Left ventricle myocardium superior (tissue), 1 donor: ENCODE results near the gene PRELID2. TPM values are rescaled to one million over a fixed set of nuclear protein-coding genes. Genes with fewer than 3 reads are reported as not detected.
"Not testable (repeated sequence)": the region's sequence is repeated elsewhere in the genome, so short reads cannot be mapped to it uniquely, and the experiment has no call there.

Experiments
- ATAC-seq: fragments of 200-7000 bp; cut with Tn5 transposase; one replicate; pipeline ENCODE4 v1.9.1; 2020; ENCODE audit warnings: mild to moderate bottlenecking, moderate library complexity
- DNase-seq: peaks from one replicate; pipeline ENCODE4 v3.0.0-alpha.2; 2020
- intact Hi-C: fragments of 100-400 bp; cut with micrococcal nuclease; formaldehyde crosslinking; loops from one replicate; pipeline ENCODE4 v1.11.0; 2022
- total RNA-seq: library from RNA; stranded (reverse); fragmentation: NEBNext Ultra II Directional; extraction: Animal tissue kit (Norgen Biotek cat#: 25700); gene quantifications from one replicate; pipeline ENCODE4 v1.2.1, GENCODE V29; 2021
- donor health status: DM: no; HTN: yes; CAD: no; lungs with severe emphysema.

PRELID2 gene
- total RNA-seq, 1 donor from 2014 or later, result 18.9 TPM

- ATAC-seq (no peak), DNase-seq (no peak)
- intact Hi-C loops, result no loop called here
These were observed 31.8 kb downstream of the PRELID2 start for GRCh38 chr5:145803112-145804004.

- DNase-seq, result no peak
- ATAC-seq, result no peak
- intact Hi-C loops, result no loop called here
These were observed 33.9 kb downstream of the PRELID2 start for GRCh38 chr5:145801195-145801594.

GRCh38 chr5:145800181-145800580 lies 35.0 kb downstream of the PRELID2 start:
- no peak for DNase-seq
- ATAC-seq, result no peak
- intact Hi-C loops, result no loop called here

GRCh38 chr5:145798503-145798902 lies 36.6 kb downstream of the PRELID2 start:
- DNase-seq, intact Hi-C loops, ATAC-seq: not testable (repeated sequence)

GRCh38 chr5:145797336-145797735 lies 37.8 kb downstream of the PRELID2 start:
- intact Hi-C loops, result no loop called here
- no peak for ATAC-seq
- no peak for DNase-seq

DNA sequence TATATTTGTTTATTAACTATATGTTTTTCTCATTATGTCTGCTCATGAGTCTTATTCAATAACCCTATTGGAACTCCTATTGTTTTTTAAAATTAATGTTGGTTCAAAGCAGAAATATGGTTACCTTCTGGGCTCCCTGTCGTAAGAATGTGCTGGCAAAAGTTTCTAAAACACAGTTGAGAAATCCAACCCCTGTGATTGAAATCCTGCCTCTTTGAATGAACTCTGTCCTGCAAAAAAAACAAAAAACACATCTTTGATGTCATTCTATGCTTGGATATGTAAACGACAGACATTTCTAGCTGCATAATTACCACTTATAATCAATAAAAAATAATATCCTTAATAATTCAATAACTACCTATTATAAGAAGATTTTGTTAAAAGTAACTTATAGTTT lies 38.8 kb downstream of the PRELID2 start:
- no peak for ATAC-seq
- DNase-seq, result no peak
- intact Hi-C loops, result no loop called here

- DNase-seq (no peak), ATAC-seq (no peak)
- intact Hi-C loops, result no loop called here
These were observed 41.6 kb downstream of the PRELID2 start for GRCh38 chr5:145793574-145793973.

DNA sequence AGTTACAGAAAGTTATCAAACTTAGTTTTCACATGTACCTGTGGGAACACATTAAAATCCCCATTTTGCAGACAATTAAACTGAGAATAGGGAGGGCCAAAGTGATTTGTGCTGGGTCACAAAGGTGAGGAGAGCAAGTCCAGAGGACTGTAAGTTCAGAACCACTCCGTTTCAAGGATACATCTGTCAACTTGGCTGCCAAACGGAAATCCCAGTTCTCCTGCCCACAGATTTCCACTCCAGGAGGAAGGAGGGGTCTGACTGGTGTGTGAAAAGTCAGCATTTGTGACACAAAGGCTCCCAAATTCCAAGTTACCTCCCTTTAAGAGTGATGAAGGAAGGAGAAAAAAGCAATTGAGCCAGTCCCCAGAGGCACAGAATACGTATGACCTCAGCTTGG lies 42.3 kb downstream of the PRELID2 start:
- ATAC-seq (peak; percentile 66), DNase-seq (no peak)
- intact Hi-C loops, result no loop called here

DNA sequence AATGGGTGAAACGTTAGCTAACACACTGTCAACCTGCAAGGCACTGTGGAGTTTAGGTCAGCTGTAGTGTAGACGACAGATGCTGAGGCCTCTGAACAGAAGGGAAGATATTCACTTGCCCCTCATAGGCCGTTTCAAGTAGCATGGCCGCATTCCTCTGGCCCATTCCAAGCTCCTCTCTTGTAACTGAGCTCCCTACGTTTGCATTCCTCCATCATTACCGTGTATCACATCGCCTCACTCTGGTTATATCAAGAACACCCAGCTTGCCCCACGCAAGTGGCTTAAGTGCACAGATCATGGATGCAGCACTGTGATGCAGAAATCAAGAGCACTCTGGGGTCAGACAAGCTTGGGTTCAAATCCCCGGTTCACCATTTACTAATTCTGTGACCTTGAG lies 43.3 kb downstream of the PRELID2 start:
- DNase-seq, result no peak
- ATAC-seq, result no peak
- intact Hi-C loops, result no loop called here

- peak; percentile 35 for ATAC-seq
- intact Hi-C loops, result no loop called here
- DNase-seq, result no peak
These were observed 47.1 kb downstream of the PRELID2 start for GRCh38 chr5:145787996-145788395.

- no peak for DNase-seq
- intact Hi-C loops, result no loop called here
- peak; percentile 23 for ATAC-seq
These were observed 47.6 kb downstream of the PRELID2 start for GRCh38 chr5:145787507-145787906.

GRCh38 chr5:145787001-145787400 lies 48.1 kb downstream of the PRELID2 start:
- DNase-seq (no peak), ATAC-seq (peak; percentile 84)
- intact Hi-C loops, result no loop called here

DNA sequence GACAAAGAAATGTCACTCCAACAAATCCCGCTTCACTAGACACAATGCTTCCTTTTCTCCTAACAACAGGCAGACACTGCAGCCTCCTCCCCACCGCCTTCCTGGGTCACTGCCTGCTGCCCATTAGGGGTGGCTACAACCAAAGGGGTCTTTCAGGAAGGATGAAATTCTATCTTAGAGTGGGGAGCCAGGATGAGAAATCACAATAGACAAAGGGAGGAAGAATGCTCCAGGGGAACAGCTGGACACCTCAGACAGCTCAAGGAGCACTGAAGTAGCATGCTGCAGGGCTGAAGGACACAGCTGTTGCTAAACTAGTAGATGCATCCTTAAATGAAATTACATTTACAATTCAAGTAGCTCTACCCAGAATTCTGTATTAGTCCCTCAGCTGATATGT lies 54.2 kb downstream of the PRELID2 start:
- ATAC-seq, result no peak
- intact Hi-C loops, result no loop called here
- DNase-seq, result no peak

DNA sequence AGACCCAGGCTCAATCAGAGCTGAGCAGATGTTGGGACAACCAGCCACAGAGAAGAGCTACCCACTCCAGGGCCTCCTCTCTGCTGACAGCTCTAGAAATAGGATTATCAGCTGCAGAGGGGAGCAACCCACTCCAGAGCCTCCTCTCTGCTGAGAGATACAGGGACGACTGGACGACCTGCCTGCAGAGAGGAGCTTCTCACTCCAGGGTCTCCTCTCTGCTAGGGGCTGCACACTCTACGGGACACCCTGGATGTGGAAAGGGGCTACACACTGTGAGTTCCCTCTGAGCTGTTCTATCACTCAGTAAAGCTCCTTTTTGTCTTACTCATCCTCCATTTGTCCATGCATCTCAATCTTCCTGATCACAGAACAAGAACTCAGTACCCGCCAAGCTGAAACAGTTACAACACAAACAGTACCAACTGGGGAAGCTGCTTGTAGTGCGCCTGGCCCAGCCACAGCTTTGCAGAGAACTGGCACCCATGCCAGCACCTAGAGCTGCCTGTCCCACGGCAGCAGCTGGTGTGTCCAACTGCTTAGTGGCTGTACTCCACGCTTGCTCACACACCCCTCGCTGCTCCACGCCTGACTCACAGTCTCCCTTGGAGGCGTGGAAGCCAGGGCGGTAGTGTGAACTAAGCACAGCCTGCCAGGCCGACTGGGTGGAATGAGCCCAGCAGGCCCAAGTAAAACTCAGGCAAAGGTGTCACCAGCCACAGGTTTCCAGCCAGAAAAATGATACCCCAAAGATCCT lies 56.8 kb downstream of the PRELID2 start:
- intact Hi-C loops, result no loop called here
- ATAC-seq (no peak), DNase-seq (no peak)

- no peak for DNase-seq
- no peak for ATAC-seq
- intact Hi-C loops, result no loop called here
These were observed 57.6 kb downstream of the PRELID2 start for GRCh38 chr5:145777445-145778063.

GRCh38 chr5:145776886-145777285 lies 58.3 kb downstream of the PRELID2 start:
- intact Hi-C loops, result no loop called here
- ATAC-seq, result peak; percentile 31

DNA sequence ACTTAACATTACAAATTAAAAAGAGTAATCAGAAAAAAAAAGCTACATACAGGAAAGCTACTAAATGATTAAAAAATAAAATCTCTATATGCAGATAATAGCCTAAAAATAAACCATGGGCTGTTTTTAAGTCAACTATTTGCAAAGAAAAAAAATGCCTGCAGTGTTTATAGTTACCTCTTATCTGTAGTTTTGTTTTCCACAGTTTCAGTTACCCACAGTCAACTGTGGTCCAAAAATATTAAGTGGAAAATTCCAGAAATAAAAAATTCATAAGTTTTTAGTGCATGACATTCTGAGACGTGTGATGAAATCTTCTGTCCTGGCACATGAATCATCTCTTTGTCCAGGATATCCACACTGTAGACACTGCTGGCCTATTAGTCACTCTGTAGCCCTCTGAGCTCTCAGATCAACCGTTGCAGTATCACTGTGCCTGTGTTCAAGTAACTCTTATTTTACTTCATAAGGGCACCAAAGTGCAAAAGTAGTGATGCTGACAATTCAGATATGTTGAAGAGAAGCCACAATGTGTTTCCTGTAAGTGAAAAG lies 59.2 kb downstream of the PRELID2 start:
- ATAC-seq, result peak; percentile 97
- no peak for DNase-seq
- intact Hi-C loops, result no loop called here

More at GRCh38 chr5:145776886-145777285, 58.3 kb downstream of the PRELID2 start:
- DNase-seq, result no peak

DNA sequence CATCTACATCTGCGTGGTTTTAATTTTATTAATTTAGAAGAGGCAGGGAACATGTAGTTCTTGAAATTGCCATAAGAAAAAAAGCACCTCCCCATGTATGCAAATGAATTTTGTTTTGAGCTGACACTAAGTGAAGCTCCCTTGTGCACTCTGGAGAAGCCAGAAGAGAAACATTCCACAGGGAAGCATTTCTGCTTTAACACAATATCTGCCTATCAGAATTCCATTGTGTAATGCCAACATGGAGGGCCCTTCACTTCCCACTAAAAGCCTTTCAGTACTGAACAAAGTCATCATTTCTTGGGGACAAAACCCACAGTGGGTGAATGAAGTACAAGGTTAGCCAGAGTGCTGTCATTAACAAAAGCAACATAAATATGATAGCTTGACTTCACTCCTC lies 59.7 kb downstream of the PRELID2 start:
- intact Hi-C loops, result no loop called here
- peak; percentile 10 for ATAC-seq
- DNase-seq, result no peak

GRCh38 chr5:145774442-145774841 lies 60.7 kb downstream of the PRELID2 start:
- ATAC-seq, result no peak
- no peak for DNase-seq
- intact Hi-C loops, result no loop called here

DNA sequence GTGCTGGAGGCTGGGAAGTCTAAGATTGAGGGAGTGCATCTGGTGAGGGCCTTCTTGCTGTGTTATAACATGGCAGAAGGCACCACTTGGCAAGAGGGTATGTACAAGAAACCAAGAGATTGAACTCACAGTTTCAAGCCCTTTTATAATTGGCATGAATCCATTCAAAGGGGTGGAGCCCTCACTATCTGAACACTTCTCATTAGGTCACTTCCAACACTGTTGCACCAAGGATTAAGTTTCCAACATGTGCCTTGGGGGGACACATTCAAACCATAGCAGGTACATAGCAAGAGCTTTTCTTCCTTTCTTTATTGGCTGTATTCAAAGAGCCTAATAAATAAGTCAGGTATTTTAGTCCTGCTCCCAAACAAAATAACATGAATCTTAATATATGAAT lies 62.7 kb downstream of the PRELID2 start:
- no peak for ATAC-seq

More for the DNA sequence above, 62.7 kb downstream of the PRELID2 start:
- no peak for DNase-seq
- intact Hi-C loops, result no loop called here
